Measurements from ENCODE around the gene NUBP2.

NUBP2 gene

GRCh38 chr16:1745181-1745899, 37.4 kb upstream of the NUBP2 start:
- no peaks in the 10 kb centered on the region for H3K27me3 ChIP-seq (ENCODE audit: control insufficient read depth in 5 of 5, insufficient read depth in 4 of 5, low read length in 5 of 5)
- no peak overlapping the region for H3K27ac ChIP-seq (ENCODE audit: low read depth, low read length)
- peaks cover 0 to 90% (median 75%) of the 10 kb centered on the region in 5 donors for H3K36me3 ChIP-seq (ENCODE audit: control insufficient read depth in 5 of 5, insufficient read depth in 5 of 5, low read length in 5 of 5)
- no peaks in the 10 kb centered on the region for H3K4me1 ChIP-seq (ENCODE audit: control insufficient read depth in 5 of 5, insufficient read depth in 5 of 5, low read length in 5 of 5)
- no peaks in the 10 kb centered on the region for H3K9me3 ChIP-seq (ENCODE audit: control insufficient read depth in 5 of 5, low read length in 5 of 5)
- no peak overlapping the region for H3K4me3 ChIP-seq (ENCODE audit: low read depth in 1 of 5, low read length in 5 of 5)
- no peak overlapping the region for H3K9ac ChIP-seq (ENCODE audit: low read length in 5 of 5)

GRCh38 chr16:1745900-1746692, 36.7 kb upstream of the NUBP2 start:
- no peaks in the 10 kb centered on the region for H3K9me3 ChIP-seq (ENCODE audit: control insufficient read depth in 5 of 5, low read length in 5 of 5)
- H3K36me3 ChIP-seq (ENCODE audit: control insufficient read depth in 5 of 5, insufficient read depth in 5 of 5, low read length in 5 of 5), result peaks cover 0 to 89% (median 76%) of the 10 kb centered on the region in 5 donors
- no peak overlapping the region for H3K27ac ChIP-seq (ENCODE audit: low read depth, low read length)
- H3K4me3 ChIP-seq (ENCODE audit: low read depth in 1 of 5, low read length in 5 of 5), result no peak overlapping the region
- H3K4me1 ChIP-seq (ENCODE audit: control insufficient read depth in 5 of 5, insufficient read depth in 5 of 5, low read length in 5 of 5), result no peaks in the 10 kb centered on the region
- H3K27me3 ChIP-seq (ENCODE audit: control insufficient read depth in 5 of 5, insufficient read depth in 4 of 5, low read length in 5 of 5), result no peaks in the 10 kb centered on the region
- H3K9ac ChIP-seq (ENCODE audit: low read length in 5 of 5), result no peak overlapping the region

GRCh38 chr16:1746693-1747195, 36.0 kb upstream of the NUBP2 start:
- Histone ChIP-seq H3K27me3 (ENCODE audit: control insufficient read depth in 5 of 5, insufficient read depth in 4 of 5, low read length in 5 of 5) (no peaks in the 10 kb centered on the region), H3K27ac (ENCODE audit: low read depth, low read length) (no peak overlapping the region), H3K36me3 (ENCODE audit: control insufficient read depth in 5 of 5, insufficient read depth in 5 of 5, low read length in 5 of 5) (peaks cover 0 to 88% (median 77%) of the 10 kb centered on the region in 5 donors), H3K4me1 (ENCODE audit: control insufficient read depth in 5 of 5, insufficient read depth in 5 of 5, low read length in 5 of 5) (no peaks in the 10 kb centered on the region), H3K9me3 (ENCODE audit: control insufficient read depth in 5 of 5, low read length in 5 of 5) (no peaks in the 10 kb centered on the region), H3K4me3 (ENCODE audit: low read depth in 1 of 5, low read length in 5 of 5) (no peak overlapping the region), H3K9ac (ENCODE audit: low read length in 5 of 5) (no peak overlapping the region)

GRCh38 chr16:1747934-1748333, 34.8 kb upstream of the NUBP2 start:
- H3K27ac ChIP-seq (ENCODE audit: low read depth, low read length), result no peak overlapping the region
- H3K9ac ChIP-seq (ENCODE audit: low read length in 5 of 5), result no peak overlapping the region
- no peaks in the 10 kb centered on the region for H3K4me1 ChIP-seq (ENCODE audit: control insufficient read depth in 5 of 5, insufficient read depth in 5 of 5, low read length in 5 of 5)
- no peaks in the 10 kb centered on the region for H3K27me3 ChIP-seq (ENCODE audit: control insufficient read depth in 5 of 5, insufficient read depth in 4 of 5, low read length in 5 of 5)
- H3K4me3 ChIP-seq (ENCODE audit: low read depth in 1 of 5, low read length in 5 of 5), result no peak overlapping the region
- H3K36me3 ChIP-seq (ENCODE audit: control insufficient read depth in 5 of 5, insufficient read depth in 5 of 5, low read length in 5 of 5), result peaks cover 0 to 92% (median 86%) of the 10 kb centered on the region in 5 donors
- no peaks in the 10 kb centered on the region for H3K9me3 ChIP-seq (ENCODE audit: control insufficient read depth in 5 of 5, low read length in 5 of 5)

DNA sequence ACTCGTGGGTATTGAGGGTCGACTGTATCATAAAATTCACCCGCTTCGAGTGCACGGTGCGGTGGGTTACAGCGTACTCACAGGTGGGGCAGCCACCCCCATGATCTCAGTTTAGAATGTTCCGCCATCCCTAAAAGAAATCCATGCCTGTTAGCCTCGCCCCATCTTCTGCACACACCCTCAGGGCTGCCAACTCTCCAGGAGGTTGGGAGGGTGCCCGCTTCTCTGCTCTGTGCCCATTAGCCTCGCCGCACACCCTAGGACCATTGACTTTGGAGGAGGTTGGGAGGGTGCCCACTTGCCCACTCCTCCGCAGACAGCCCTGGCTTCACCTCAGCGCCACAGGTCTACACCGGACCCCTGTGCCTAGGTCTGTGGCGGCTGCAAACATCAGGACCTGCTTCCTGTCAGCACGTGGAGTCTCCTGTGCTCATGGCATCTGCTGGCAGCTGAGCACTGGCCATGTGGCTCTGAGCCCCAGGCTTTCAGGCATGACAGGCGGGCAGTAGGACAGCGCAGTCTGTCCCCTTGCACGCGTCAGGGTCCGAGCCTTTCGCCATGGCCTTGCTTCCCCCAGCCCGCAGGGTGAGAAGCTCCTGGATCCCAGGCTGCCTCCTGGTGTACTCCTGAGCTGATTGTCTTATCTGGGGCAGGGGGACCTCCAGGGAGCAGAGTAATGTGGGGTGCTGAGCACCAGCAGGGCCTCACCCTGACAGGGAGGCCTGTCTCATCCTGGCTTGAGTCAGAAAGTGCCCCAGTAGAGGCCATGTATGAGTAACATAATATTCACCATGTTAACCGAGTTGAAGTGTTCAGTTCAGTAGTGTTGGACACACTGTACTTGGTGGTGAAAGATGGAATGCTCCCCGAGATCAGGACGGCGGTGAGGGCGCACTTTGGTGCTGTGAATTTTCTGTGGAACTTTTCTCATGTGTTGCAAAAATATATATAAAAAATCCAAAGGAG, 33.3 kb upstream of the NUBP2 start:
- H3K9me3 ChIP-seq (ENCODE audit: control insufficient read depth in 5 of 5, low read length in 5 of 5), result no peaks in the 10 kb centered on the region
- no peaks in the 10 kb centered on the region for H3K4me1 ChIP-seq (ENCODE audit: control insufficient read depth in 5 of 5, insufficient read depth in 5 of 5, low read length in 5 of 5)
- H3K27ac ChIP-seq (ENCODE audit: low read depth, low read length), result no peak overlapping the region
- H3K9ac ChIP-seq (ENCODE audit: low read length in 5 of 5), result no peak overlapping the region
- no peaks in the 10 kb centered on the region for H3K27me3 ChIP-seq (ENCODE audit: control insufficient read depth in 5 of 5, insufficient read depth in 4 of 5, low read length in 5 of 5)
- peaks cover 0 to 85% (median 76%) of the 10 kb centered on the region in 5 donors for H3K36me3 ChIP-seq (ENCODE audit: control insufficient read depth in 5 of 5, insufficient read depth in 5 of 5, low read length in 5 of 5)
- no peak overlapping the region for H3K4me3 ChIP-seq (ENCODE audit: low read depth in 1 of 5, low read length in 5 of 5)

GRCh38 chr16:1751946-1752345, 30.8 kb upstream of the NUBP2 start:
- H3K36me3 ChIP-seq (ENCODE audit: control insufficient read depth in 5 of 5, insufficient read depth in 5 of 5, low read length in 5 of 5), result peaks cover 0 to 79% (median 69%) of the 10 kb centered on the region in 5 donors
- H3K9ac ChIP-seq (ENCODE audit: low read length in 5 of 5), result no peak overlapping the region
- H3K27ac ChIP-seq (ENCODE audit: low read depth, low read length), result no peak overlapping the region
- H3K4me3 ChIP-seq (ENCODE audit: low read depth in 1 of 5, low read length in 5 of 5), result no peak overlapping the region
- H3K4me1 ChIP-seq (ENCODE audit: control insufficient read depth in 5 of 5, insufficient read depth in 5 of 5, low read length in 5 of 5), result no peaks in the 10 kb centered on the region
- no peaks in the 10 kb centered on the region for H3K27me3 ChIP-seq (ENCODE audit: control insufficient read depth in 5 of 5, insufficient read depth in 4 of 5, low read length in 5 of 5)
- H3K9me3 ChIP-seq (ENCODE audit: control insufficient read depth in 5 of 5, low read length in 5 of 5), result no peaks in the 10 kb centered on the region

DNA sequence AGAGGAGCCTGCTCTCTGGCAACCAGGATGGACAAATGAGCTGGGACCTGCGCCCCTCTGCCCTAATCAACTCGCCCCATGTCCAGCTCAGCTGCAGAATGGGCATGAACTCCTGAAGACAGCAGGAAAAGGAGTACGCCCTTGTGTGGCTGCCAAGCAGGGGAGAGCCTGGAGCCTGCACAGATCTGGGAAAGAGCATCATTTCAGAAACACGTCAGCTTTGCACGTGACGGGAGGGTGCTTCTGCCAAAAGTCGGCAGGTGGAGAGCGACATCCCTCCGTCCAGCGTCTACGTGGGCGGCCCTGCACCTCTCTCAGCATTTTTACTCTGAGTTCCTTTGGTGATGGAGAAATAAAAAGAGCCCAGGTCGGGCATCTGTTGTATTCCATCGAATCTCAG, 29.9 kb upstream of the NUBP2 start:
- no peak overlapping the region for H3K9ac ChIP-seq (ENCODE audit: low read length in 5 of 5)
- H3K27ac ChIP-seq (ENCODE audit: low read depth, low read length), result no peak overlapping the region
- no peak overlapping the region for H3K4me3 ChIP-seq (ENCODE audit: low read depth in 1 of 5, low read length in 5 of 5)
- peaks cover 0 to 78% (median 66%) of the 10 kb centered on the region in 5 donors for H3K36me3 ChIP-seq (ENCODE audit: control insufficient read depth in 5 of 5, insufficient read depth in 5 of 5, low read length in 5 of 5)
- no peaks in the 10 kb centered on the region for H3K27me3 ChIP-seq (ENCODE audit: control insufficient read depth in 5 of 5, insufficient read depth in 4 of 5, low read length in 5 of 5)
- H3K9me3 ChIP-seq (ENCODE audit: control insufficient read depth in 5 of 5, low read length in 5 of 5), result no peaks in the 10 kb centered on the region
- no peaks in the 10 kb centered on the region for H3K4me1 ChIP-seq (ENCODE audit: control insufficient read depth in 5 of 5, insufficient read depth in 5 of 5, low read length in 5 of 5)

DNA sequence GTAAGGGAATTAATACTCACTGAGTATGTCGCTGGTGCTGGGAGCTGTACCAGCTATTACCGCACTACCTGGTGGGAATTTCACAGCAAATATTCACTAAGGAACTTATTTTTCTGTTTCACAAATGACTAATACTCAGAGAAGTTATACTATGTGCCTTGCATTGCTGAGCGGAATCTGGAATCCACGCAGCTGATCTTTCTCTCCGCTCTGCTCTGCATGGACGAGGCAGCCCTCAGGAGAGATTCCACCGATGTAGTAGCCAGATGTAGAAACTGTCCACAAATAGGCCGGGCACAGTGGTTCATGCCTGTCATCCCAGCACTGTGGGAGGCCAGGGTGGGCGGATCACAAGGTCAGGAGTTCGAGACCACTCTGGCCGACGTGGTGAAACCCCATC, 28.6 kb upstream of the NUBP2 start:
- no peaks in the 10 kb centered on the region for H3K27me3 ChIP-seq (ENCODE audit: control insufficient read depth in 5 of 5, insufficient read depth in 4 of 5, low read length in 5 of 5)
- H3K4me3 ChIP-seq (ENCODE audit: low read depth in 1 of 5, low read length in 5 of 5), result no peak overlapping the region
- H3K9ac ChIP-seq (ENCODE audit: low read length in 5 of 5), result no peak overlapping the region
- H3K27ac ChIP-seq (ENCODE audit: low read depth, low read length), result no peak overlapping the region
- no peaks in the 10 kb centered on the region for H3K9me3 ChIP-seq (ENCODE audit: control insufficient read depth in 5 of 5, low read length in 5 of 5)
- no peaks in the 10 kb centered on the region for H3K4me1 ChIP-seq (ENCODE audit: control insufficient read depth in 5 of 5, insufficient read depth in 5 of 5, low read length in 5 of 5)
- peaks cover 0 to 78% (median 59%) of the 10 kb centered on the region in 5 donors for H3K36me3 ChIP-seq (ENCODE audit: control insufficient read depth in 5 of 5, insufficient read depth in 5 of 5, low read length in 5 of 5)

- Histone ChIP-seq H3K27me3 (ENCODE audit: control insufficient read depth in 5 of 5, insufficient read depth in 4 of 5, low read length in 5 of 5) (no peaks in the 10 kb centered on the region), H3K4me3 (ENCODE audit: low read depth in 1 of 5, low read length in 5 of 5) (no peak overlapping the region), H3K4me1 (ENCODE audit: control insufficient read depth in 5 of 5, insufficient read depth in 5 of 5, low read length in 5 of 5) (no peaks in the 10 kb centered on the region), H3K9ac (ENCODE audit: low read length in 5 of 5) (no peak overlapping the region), H3K9me3 (ENCODE audit: control insufficient read depth in 5 of 5, low read length in 5 of 5) (no peaks in the 10 kb centered on the region), H3K36me3 (ENCODE audit: control insufficient read depth in 5 of 5, insufficient read depth in 5 of 5, low read length in 5 of 5) (peaks cover 0 to 85% (median 63%) of the 10 kb centered on the region in 5 donors), H3K27ac (ENCODE audit: low read depth, low read length) (no peak overlapping the region)
Measured at GRCh38 chr16:1757714-1758461, 24.9 kb upstream of the NUBP2 start.

Data from subcutaneous abdominal adipose tissue (tissue), 5 donors.